Trophoblast cell (in vitro differentiated cells and primary cell): ENCODE measurements around the gene ASPDH.

Experiments
- DNase-seq, 2 donors: peaks; one replicate each; pipeline ENCODE4 v3.0.0-alpha.2; 2016
- H2AFZ ChIP-seq: 2 replicates; pipeline ENCODE4 v1.6.1; 2013; ENCODE audit warnings: low read length, moderate library complexity, mild to moderate bottlenecking; ENCODE audit not compliant: insufficient read depth, poor library complexity
- H2AK5ac ChIP-seq: 2 replicates; pipeline ENCODE4 v1.6.1; 2013; ENCODE audit warnings: mild to moderate bottlenecking, low read length
- H2BK120ac ChIP-seq: 2 replicates; pipeline ENCODE4 v1.6.1; 2013; ENCODE audit warnings: low read length, mild to moderate bottlenecking, moderate library complexity; ENCODE audit not compliant: insufficient read depth, poor library complexity
- H2BK12ac ChIP-seq: 2 replicates; pipeline ENCODE4 v1.6.1; 2013; ENCODE audit warnings: mild to moderate bottlenecking, low read length, moderate library complexity
- H2BK5ac ChIP-seq: 2 replicates; pipeline ENCODE4 v1.6.1; 2013; ENCODE audit warnings: low read length, low read depth, moderate library complexity, mild to moderate bottlenecking; ENCODE audit not compliant: poor library complexity
- H3K14ac ChIP-seq: 2 replicates; pipeline ENCODE4 v1.6.1; 2013; ENCODE audit warnings: mild to moderate bottlenecking, low read length
- H3K18ac ChIP-seq: 2 replicates; pipeline ENCODE4 v1.6.1; 2013; ENCODE audit warnings: mild to moderate bottlenecking, low read length
- H3K23ac ChIP-seq: 2 replicates; pipeline ENCODE4 v1.6.1; 2013; ENCODE audit warnings: low read length
- H3K27ac ChIP-seq: 2 replicates; pipeline ENCODE4 v1.5.1; 2013; ENCODE audit warnings: low read depth, mild to moderate bottlenecking, inconsistent platforms, low read length, moderate library complexity
- H3K27me3 ChIP-seq: 2 replicates; pipeline ENCODE4 v1.6.1; 2013; ENCODE audit warnings: inconsistent platforms, mild to moderate bottlenecking, low read length, moderate library complexity; ENCODE audit not compliant: insufficient read depth
- H3K36me3 ChIP-seq, 2 experiments: 1 replicate in 1 of 2; 2 replicates in 1 of 2; pipeline ENCODE4 v1.6.1; 2013; ENCODE audit warnings: low read length in 2 of 2, mild to moderate bottlenecking in 2 of 2, moderate library complexity in 1 of 2; ENCODE audit not compliant: insufficient read depth in 2 of 2, control insufficient read depth in 1 of 2
- H3K4ac ChIP-seq: 2 replicates; pipeline ENCODE4 v1.6.1; 2013; ENCODE audit warnings: low read depth, mild to moderate bottlenecking, low read length, moderate library complexity
- H3K4me1 ChIP-seq, 2 experiments: 1 replicate in 1 of 2; 2 replicates in 1 of 2; pipeline ENCODE4 v1.6.1; 2013; ENCODE audit warnings: low read length in 2 of 2, mild to moderate bottlenecking in 2 of 2, moderate library complexity in 1 of 2; ENCODE audit not compliant: insufficient read depth in 2 of 2, control insufficient read depth in 1 of 2
- H3K4me2 ChIP-seq: 2 replicates; pipeline ENCODE4 v1.6.1; 2013; ENCODE audit warnings: inconsistent platforms, mild to moderate bottlenecking, low read length, moderate library complexity
- H3K4me3 ChIP-seq: 2 replicates; pipeline ENCODE4 v1.5.1; 2013; ENCODE audit warnings: mild to moderate bottlenecking, low read depth, low read length, inconsistent platforms
- H3K79me1 ChIP-seq: one replicate; pipeline ENCODE4 v1.6.1; 2013; ENCODE audit warnings: low read length
- H3K79me2 ChIP-seq: 2 replicates; pipeline ENCODE4 v1.6.1; 2013; ENCODE audit warnings: low read length, mild to moderate bottlenecking; ENCODE audit not compliant: control insufficient read depth, insufficient read depth, poor library complexity
- H3K9ac ChIP-seq: 2 replicates; pipeline ENCODE4 v1.6.1; 2013; ENCODE audit warnings: mild to moderate bottlenecking, low read length
- H3K9me3 ChIP-seq: 2 replicates; pipeline ENCODE4 v1.6.1; 2013; ENCODE audit warnings: low read depth, mild to moderate bottlenecking, control low read depth, inconsistent platforms, low read length; ENCODE audit not compliant: insufficient read depth
- H4K12ac ChIP-seq: 2 replicates; pipeline ENCODE4 v1.6.1; 2013; ENCODE audit warnings: low read depth, mild to moderate bottlenecking, low read length, moderate library complexity
- H4K8ac ChIP-seq: 2 replicates; pipeline ENCODE4 v1.6.1; 2013; ENCODE audit warnings: low read depth, mild to moderate bottlenecking, low read length, moderate library complexity
- H4K91ac ChIP-seq: one replicate; pipeline ENCODE4 v1.6.1; 2013; ENCODE audit warnings: low read depth, mild to moderate bottlenecking, low read length, moderate library complexity
- WGBS: extraction: QIAGEN DNeasy Blood & Tissue Kit; methylation state at CpG from one replicate; pipeline ENCODE4 v1.1.7; 2013; ENCODE audit warnings: missing lambda C conversion rate; ENCODE audit not compliant: insufficient read length, insufficient coverage; ENCODE audit errors: extremely low coverage; 5-methylcytosine and 5-hydroxymethylcytosine counted together

ASPDH gene

DNA sequence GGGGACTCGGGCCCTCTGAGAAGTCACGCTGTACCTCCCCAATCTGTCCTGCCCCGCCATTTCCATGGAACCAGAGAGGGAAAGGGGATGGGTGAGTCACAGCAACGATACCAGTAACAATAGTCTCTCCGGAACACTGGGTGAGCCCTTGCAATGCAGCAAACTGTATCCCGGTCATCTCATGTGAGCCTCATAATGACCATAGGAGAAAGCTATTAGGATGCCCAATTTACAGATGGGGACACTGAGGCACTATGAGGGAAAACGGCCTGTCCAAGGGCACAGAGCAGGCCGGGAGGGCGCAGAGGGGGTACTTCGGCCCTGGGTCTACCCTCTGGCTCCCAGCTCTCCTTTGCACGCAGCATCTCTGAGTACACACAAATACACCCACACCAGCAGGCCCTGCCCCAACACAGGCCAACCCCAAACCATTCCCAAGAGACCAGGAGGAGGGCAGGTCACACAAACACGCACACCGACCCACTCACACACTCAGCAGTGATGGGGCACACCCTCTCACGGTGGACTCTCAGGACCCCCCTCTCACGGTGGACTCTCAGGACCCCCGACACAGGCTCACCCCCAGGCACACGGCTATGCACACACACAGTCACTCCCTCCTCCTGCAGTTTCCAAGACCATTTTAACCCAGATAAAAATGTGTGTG is 36.3 kb upstream of the ASPDH start:
- Histone ChIP-seq H2AK5ac (no peak overlapping the region), H4K12ac (no peak overlapping the region), H3K18ac (no peak overlapping the region), H3K9ac (no peak overlapping the region), H4K8ac (no peak overlapping the region), H3K23ac (no peak overlapping the region), H3K4me1 (no peaks in the 10 kb centered on the region), H3K79me2 (no peaks in the 10 kb centered on the region), H3K4ac (no peak overlapping the region), H3K4me2 (no peak overlapping the region), H3K36me3 (no peaks in the 10 kb centered on the region), H3K9me3 (peaks cover 11% of the 10 kb centered on the region), H3K27me3 (peaks cover 32% of the 10 kb centered on the region), H4K91ac (no peak overlapping the region), H3K27ac (no peak overlapping the region), H2BK12ac (no peak overlapping the region), H3K4me3 (no peak overlapping the region), H2BK120ac (no peak overlapping the region), H2BK5ac (no peak overlapping the region), H3K79me1 (no peaks in the 10 kb centered on the region), H2AFZ (no peak overlapping the region), H3K14ac (no peak overlapping the region)
- WGBS = no CpG with 5 or more reads among the region's 17 CpGs
- no peak for DNase-seq

DNA sequence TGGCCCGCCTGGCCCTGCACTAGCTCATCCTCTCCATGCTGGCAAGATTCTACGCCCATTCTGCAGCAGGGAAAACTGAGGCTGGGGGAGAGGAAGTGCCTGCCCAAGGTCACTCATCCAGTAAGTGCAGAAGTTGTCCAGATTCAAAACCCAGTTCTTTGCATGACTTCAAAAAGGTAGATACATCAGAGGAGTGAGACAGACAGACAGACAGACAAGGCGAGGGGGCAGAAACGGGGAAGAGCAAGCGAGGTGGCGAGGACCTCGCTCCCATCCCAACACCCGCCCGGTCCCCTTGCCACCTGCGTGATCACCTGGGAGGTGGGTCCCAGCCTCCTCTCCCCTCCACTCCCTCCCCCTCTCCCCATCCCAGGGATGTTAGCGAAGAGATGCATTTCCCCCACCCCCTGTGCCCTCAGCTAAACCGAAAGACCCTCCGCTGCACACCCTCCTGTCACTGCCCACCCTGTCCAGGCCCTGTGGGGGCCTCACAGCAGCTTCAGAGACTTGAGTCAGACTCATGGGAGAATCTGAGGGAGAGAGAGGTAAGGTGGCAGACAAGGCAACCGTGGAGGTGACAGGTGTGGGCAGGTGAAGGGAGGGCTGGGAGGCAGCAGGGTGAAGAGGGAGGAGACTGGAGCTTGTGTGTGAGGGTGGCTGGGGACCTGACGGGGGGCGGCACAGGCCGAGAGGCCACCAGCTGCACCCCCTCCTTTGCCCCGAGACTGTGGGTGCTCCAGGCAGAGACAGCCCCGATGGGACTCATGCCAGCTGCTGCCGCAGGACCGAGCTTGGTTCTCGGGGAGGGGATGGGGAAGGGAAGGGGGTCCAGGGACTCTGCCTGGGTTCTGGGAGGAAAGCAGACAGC is 35.6 kb upstream of the ASPDH start:
- no peak overlapping the region for H2BK120ac ChIP-seq
- H3K79me1 ChIP-seq = no peaks in the 10 kb centered on the region
- H2BK12ac ChIP-seq = no peak overlapping the region
- no CpG with 5 or more reads among the region's 22 CpGs for WGBS
- no peak overlapping the region for H4K8ac ChIP-seq
- H3K18ac ChIP-seq = no peak overlapping the region
- no peak overlapping the region for H4K91ac ChIP-seq
- H2AK5ac ChIP-seq = no peak overlapping the region
- H3K4ac ChIP-seq = no peak overlapping the region
- H3K9me3 ChIP-seq = peaks cover 10% of the 10 kb centered on the region
- H2BK5ac ChIP-seq = no peak overlapping the region
- peaks cover 32% of the 10 kb centered on the region for H3K27me3 ChIP-seq
- H3K4me2 ChIP-seq = no peak overlapping the region
- no peaks in the 10 kb centered on the region for H3K4me1 ChIP-seq
- H2AFZ ChIP-seq = no peak overlapping the region
- H3K9ac ChIP-seq = no peak overlapping the region
- H3K27ac ChIP-seq = no peak overlapping the region
- no peaks in the 10 kb centered on the region for H3K36me3 ChIP-seq
- no peak overlapping the region for H3K4me3 ChIP-seq
- H4K12ac ChIP-seq = no peak overlapping the region
- H3K79me2 ChIP-seq = no peaks in the 10 kb centered on the region
- no peak for DNase-seq
- H3K23ac ChIP-seq = no peak overlapping the region
- no peak overlapping the region for H3K14ac ChIP-seq

DNA sequence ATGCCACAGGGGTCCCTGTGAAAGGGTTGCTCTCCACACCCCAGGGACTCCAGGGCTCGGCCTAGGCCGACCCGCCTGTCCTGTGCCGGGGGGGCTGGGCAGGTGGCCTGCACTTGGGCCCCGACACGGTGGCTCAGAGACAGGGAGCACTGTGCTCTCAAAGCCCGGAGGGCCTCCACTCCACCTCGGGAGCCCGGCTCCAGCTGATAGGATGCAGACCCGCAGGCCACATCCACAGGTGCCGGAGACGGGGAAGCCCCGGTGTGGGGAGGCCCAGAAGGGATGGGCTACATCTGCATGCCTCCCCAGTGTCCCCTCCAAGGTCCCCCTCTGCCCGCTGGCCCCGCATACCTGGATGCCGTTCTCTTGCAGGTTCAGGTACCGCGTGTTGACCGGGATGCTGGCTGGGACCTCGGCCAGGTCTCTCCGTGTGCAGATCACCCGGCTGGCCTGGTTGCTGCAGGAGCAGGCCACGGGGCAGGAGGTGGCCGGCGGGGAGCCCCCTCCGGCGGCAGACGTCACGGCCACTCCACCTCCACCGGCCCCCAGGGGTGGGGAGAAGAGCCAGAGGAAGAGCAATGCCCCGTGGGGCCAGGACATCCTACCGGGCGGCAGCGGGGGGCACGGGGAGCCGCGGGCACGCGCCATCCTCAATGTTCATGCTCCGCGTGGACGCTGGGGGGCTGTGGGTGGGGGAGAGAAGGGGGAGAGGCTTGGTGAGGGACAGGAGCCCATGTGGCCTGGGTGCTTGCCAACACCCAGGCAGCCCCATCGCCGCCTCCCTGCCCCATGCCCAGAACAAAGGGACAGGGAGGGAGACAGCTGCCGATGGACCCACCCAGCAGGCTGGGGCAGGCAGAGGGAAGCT is 34.7 kb upstream of the ASPDH start:
- Histone ChIP-seq H3K27me3 (peaks cover 31% of the 10 kb centered on the region), H2BK12ac (no peak overlapping the region), H2AK5ac (no peak overlapping the region), H3K4me2 (no peak overlapping the region), H3K9ac (no peak overlapping the region), H3K4me1 (no peaks in the 10 kb centered on the region), H3K23ac (no peak overlapping the region), H3K79me1 (no peaks in the 10 kb centered on the region), H2AFZ (no peak overlapping the region), H3K79me2 (no peaks in the 10 kb centered on the region), H3K18ac (no peak overlapping the region), H3K9me3 (peaks cover 10% of the 10 kb centered on the region), H3K4ac (no peak overlapping the region), H3K14ac (no peak overlapping the region), H2BK5ac (no peak overlapping the region), H3K4me3 (peak overlapping the region; percentile 20), H4K8ac (no peak overlapping the region), H4K91ac (no peak overlapping the region), H3K27ac (no peak overlapping the region), H2BK120ac (no peak overlapping the region), H4K12ac (no peak overlapping the region), H3K36me3 (no peaks in the 10 kb centered on the region)
- DNase-seq = no peak
- no CpG with 5 or more reads among the region's 45 CpGs for WGBS

DNA sequence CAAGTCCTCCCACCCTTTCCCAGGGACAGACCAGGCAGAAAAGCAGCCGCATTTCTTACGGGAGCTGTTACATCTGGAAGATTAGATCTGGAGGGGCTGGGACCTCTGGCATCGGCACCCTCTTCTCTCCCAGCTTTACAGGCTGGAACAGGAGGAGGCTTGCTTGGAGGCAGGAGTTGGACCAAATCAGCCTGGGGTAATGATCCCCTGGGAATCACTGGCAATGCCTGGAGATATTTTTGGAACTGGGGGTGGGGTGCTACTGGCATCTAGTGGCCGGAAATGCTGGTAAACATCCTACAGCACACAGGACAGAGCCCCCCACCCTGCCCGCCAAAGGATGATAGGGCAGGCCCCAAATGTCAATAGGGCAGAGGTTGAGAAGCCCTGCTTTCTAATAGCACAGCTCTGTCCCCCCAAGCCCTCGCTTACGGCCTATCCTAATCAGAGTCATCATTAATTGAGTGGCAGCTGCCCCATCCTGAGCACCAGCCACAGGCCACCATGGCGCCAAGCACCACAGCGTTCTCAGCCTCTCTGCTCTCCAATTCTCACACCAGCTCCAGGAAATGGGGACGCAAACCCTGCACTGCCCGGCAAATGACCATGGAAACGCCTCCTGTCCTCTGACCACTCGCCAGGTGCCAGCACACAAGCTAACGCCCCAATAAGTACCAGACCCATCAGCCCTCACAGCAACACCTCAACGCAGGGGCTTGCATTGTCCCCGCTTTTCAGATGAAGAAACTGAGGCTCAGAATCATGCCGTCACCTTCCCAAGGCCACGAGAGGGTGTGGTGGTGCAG is 33.9 kb upstream of the ASPDH start:
- Histone ChIP-seq H2AK5ac (no peak overlapping the region), H3K36me3 (no peaks in the 10 kb centered on the region), H3K23ac (no peak overlapping the region), H3K14ac (no peak overlapping the region), H2AFZ (no peak overlapping the region), H3K79me1 (no peaks in the 10 kb centered on the region), H2BK5ac (no peak overlapping the region), H2BK12ac (no peak overlapping the region), H3K4ac (no peak overlapping the region), H4K12ac (no peak overlapping the region), H3K9ac (no peak overlapping the region), H3K18ac (no peak overlapping the region), H3K9me3 (peaks cover 3% of the 10 kb centered on the region), H3K4me3 (peak overlapping the region; percentile 20), H4K8ac (no peak overlapping the region), H3K4me1 (no peaks in the 10 kb centered on the region), H3K27me3 (peaks cover 23% of the 10 kb centered on the region), H3K27ac (no peak overlapping the region), H4K91ac (no peak overlapping the region), H2BK120ac (no peak overlapping the region), H3K4me2 (no peak overlapping the region), H3K79me2 (no peaks in the 10 kb centered on the region)
- DNase-seq = no peak
- no CpG with 5 or more reads among the region's 18 CpGs for WGBS
